ENCODE measurements around the gene FGD5.

FGD5 gene

DNA sequence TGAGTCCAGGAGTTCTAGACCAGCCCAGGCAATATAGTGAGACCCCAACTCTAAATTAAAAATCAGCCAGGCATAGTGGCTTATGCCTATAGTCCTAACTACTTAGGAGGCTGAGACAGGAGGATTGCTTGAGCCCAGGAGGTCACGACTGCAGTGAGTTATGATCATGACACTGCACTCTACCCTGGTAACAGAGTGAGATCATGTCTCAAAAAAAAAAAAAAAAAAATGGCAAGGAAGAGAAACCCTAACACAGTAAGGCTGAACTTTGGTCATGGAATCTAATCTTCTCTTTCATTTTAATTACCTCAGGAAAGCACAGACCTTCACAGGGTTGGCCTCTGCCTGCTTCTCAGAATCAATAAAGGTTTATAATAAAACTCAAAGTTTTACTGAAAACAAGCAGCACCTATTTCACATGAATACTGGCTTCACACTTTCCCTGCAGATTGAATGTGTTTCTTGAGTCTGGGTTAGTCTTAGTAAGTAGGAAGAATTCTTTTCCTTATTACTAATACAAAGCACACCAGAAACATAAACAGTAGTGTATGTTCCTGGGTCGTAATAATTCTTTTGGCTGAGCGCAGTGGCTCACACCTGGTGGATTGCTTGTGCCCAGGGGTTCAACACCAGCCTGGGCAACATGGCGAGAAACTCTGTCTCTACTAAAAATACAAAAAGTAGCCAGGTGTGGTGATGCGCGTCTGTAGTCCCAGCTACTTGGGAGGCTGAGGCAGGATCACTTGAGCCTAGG lies 117.0 kb downstream of the FGD5 start:
- Histone ChIP-seq H2AFZ (ENCODE audit: low read length) (no peak overlapping the region), H3K9me3 (replicated peaks in 1 of 2; ENCODE audit: control insufficient read depth in 2 of 2, insufficient read depth in 1 of 2, low read depth in 1 of 2, low read length in 2 of 2) (no peaks in the 10 kb centered on the region), H3K27ac (replicated peaks; ENCODE audit: low read length) (no peak overlapping the region), H3K4me2 (ENCODE audit: insufficient read depth, low read length, poor library complexity, severe bottlenecking) (no peak overlapping the region), H3K27me3 (ENCODE audit: control insufficient read depth in 3 of 3, insufficient read depth in 3 of 3, low read depth in 1 of 3, low read length in 3 of 3) (no peaks in the 10 kb centered on the region), H2BK15ac (ENCODE audit: low read length) (no peak overlapping the region), H3K23ac (ENCODE audit: low read depth, low read length, poor library complexity) (no peak overlapping the region), H3K36me3 (replicated peaks in 1 of 2; ENCODE audit: control insufficient read depth in 2 of 2, insufficient read depth in 2 of 2, low read length in 2 of 2) (no peaks in the 10 kb centered on the region), H4K91ac (ENCODE audit: low read depth, low read length, poor library complexity) (no peak overlapping the region), H3K4ac (ENCODE audit: low read length) (no peak overlapping the region), H2BK120ac (ENCODE audit: low read depth, low read length) (no peak overlapping the region), H2AK5ac (ENCODE audit: low read depth, low read length) (no peak overlapping the region), H3K18ac (ENCODE audit: low read length) (no peak overlapping the region), H4K8ac (ENCODE audit: low read depth, low read length) (no peak overlapping the region), H3K9ac (ENCODE audit: low read depth, low read length, poor library complexity) (no peak overlapping the region), H3K79me1 (ENCODE audit: low read depth, low read length) (no peaks in the 10 kb centered on the region), H3K14ac (ENCODE audit: low read length) (no peak overlapping the region), H3K4me1 (ENCODE audit: control insufficient read depth in 2 of 2, insufficient read depth in 1 of 2, low read depth in 1 of 2, low read length in 2 of 2) (no peaks in the 10 kb centered on the region), H3K4me3 (ENCODE audit: low read length in 2 of 2) (no peak overlapping the region), H2BK12ac (ENCODE audit: low read length) (no peak overlapping the region), H2BK5ac (ENCODE audit: low read length) (no peak overlapping the region)
- no peak for DNase-seq (ENCODE audit: low spot score)
- WGBS, 2 donors (ENCODE audit: extremely low coverage in 2 of 2, insufficient read length in 2 of 2, insufficient replicate concordance in 1 of 2) = no CpG with 5 or more reads among the region's 6 CpGs

DNA sequence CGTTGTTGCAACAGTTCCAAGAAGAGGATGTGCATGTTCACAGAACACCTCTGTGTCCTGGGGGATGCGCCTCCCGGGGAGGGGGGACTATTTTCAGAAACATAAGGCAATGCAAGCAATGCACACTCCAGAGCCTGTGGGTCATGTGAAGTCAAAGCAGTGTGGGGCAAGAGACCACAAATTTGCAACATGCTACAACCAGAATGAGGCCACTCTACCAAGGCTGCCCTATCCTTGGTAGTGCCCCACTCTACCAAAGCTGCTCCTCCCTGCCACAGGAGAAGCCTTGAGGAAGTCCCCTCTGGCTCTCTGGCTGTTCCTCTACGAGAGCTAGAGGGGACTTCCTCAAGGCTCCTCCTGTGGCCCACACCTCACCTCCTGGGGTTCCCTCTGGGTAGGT lies 120.2 kb downstream of the FGD5 start:
- no peak overlapping the region for H4K91ac ChIP-seq (ENCODE audit: low read depth, low read length, poor library complexity)
- H2AK5ac ChIP-seq (ENCODE audit: low read depth, low read length) = no peak overlapping the region
- no peak overlapping the region for H2AFZ ChIP-seq (ENCODE audit: low read length)
- H2BK5ac ChIP-seq (ENCODE audit: low read length) = no peak overlapping the region
- H3K27ac ChIP-seq (replicated peaks; ENCODE audit: low read length) = no peak overlapping the region
- peak overlapping the region in 1 of 2 donors; percentile 46 for H3K4me3 ChIP-seq (ENCODE audit: low read length in 2 of 2)
- no peak for DNase-seq (ENCODE audit: low spot score)
- H3K27me3 ChIP-seq (ENCODE audit: control insufficient read depth in 3 of 3, insufficient read depth in 3 of 3, low read depth in 1 of 3, low read length in 3 of 3) = no peaks in the 10 kb centered on the region
- no peak overlapping the region for H3K18ac ChIP-seq (ENCODE audit: low read length)
- no peaks in the 10 kb centered on the region for H3K4me1 ChIP-seq (ENCODE audit: control insufficient read depth in 2 of 2, insufficient read depth in 1 of 2, low read depth in 1 of 2, low read length in 2 of 2)
- no peak overlapping the region for H3K4me2 ChIP-seq (ENCODE audit: insufficient read depth, low read length, poor library complexity, severe bottlenecking)
- no peak overlapping the region for H3K14ac ChIP-seq (ENCODE audit: low read length)
- H2BK120ac ChIP-seq (ENCODE audit: low read depth, low read length) = no peak overlapping the region
- WGBS, 2 donors (ENCODE audit: extremely low coverage in 2 of 2, insufficient read length in 2 of 2, insufficient replicate concordance in 1 of 2) = no CpG with 5 or more reads among the region's 4 CpGs
- peaks cover 4 to 19% of the 10 kb centered on the region in 2 donors for H3K36me3 ChIP-seq (replicated peaks in 1 of 2; ENCODE audit: control insufficient read depth in 2 of 2, insufficient read depth in 2 of 2, low read length in 2 of 2)
- H4K8ac ChIP-seq (ENCODE audit: low read depth, low read length) = no peak overlapping the region
- no peak overlapping the region for H3K23ac ChIP-seq (ENCODE audit: low read depth, low read length, poor library complexity)
- H2BK12ac ChIP-seq (ENCODE audit: low read length) = no peak overlapping the region
- no peaks in the 10 kb centered on the region for H3K9me3 ChIP-seq (replicated peaks in 1 of 2; ENCODE audit: control insufficient read depth in 2 of 2, insufficient read depth in 1 of 2, low read depth in 1 of 2, low read length in 2 of 2)
- H3K79me1 ChIP-seq (ENCODE audit: low read depth, low read length) = no peaks in the 10 kb centered on the region
- H3K4ac ChIP-seq (ENCODE audit: low read length) = no peak overlapping the region
- no peak overlapping the region for H2BK15ac ChIP-seq (ENCODE audit: low read length)
- H3K9ac ChIP-seq (ENCODE audit: low read depth, low read length, poor library complexity) = no peak overlapping the region

DNA sequence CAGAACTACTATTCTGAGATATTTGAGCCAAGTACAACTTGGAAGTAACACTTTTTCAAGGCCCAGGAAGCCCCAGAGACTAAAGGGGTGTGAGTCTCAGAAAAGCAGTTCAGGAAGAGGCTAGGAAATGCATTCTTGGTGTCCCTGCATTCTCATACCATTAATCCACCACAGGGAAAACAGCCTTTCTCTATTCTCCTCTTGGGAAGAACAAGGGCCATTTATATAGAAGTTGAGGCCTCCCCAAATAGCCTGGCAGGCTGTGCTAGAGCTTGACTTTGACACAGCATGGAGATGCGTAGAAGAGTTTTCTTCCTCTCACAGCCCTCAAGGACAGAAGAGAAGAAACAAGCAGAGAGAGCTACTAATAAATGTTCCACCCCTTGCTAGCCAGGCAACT lies 123.1 kb downstream of the FGD5 start:
- Histone ChIP-seq H3K23ac (ENCODE audit: low read depth, low read length, poor library complexity) (no peak overlapping the region), H3K4me2 (ENCODE audit: insufficient read depth, low read length, poor library complexity, severe bottlenecking) (no peak overlapping the region), H3K27me3 (ENCODE audit: control insufficient read depth in 3 of 3, insufficient read depth in 3 of 3, low read depth in 1 of 3, low read length in 3 of 3) (no peaks in the 10 kb centered on the region), H3K9ac (ENCODE audit: low read depth, low read length, poor library complexity) (no peak overlapping the region), H3K18ac (ENCODE audit: low read length) (no peak overlapping the region), H3K4me3 (ENCODE audit: low read length in 2 of 2) (no peak overlapping the region), H2BK12ac (ENCODE audit: low read length) (no peak overlapping the region), H4K91ac (ENCODE audit: low read depth, low read length, poor library complexity) (no peak overlapping the region), H3K79me1 (ENCODE audit: low read depth, low read length) (no peaks in the 10 kb centered on the region), H2BK120ac (ENCODE audit: low read depth, low read length) (no peak overlapping the region), H4K8ac (ENCODE audit: low read depth, low read length) (no peak overlapping the region), H3K36me3 (replicated peaks in 1 of 2; ENCODE audit: control insufficient read depth in 2 of 2, insufficient read depth in 2 of 2, low read length in 2 of 2) (peaks cover 10 to 42% of the 10 kb centered on the region in 2 donors), H3K27ac (replicated peaks; ENCODE audit: low read length) (no peak overlapping the region), H3K14ac (ENCODE audit: low read length) (no peak overlapping the region), H3K4ac (ENCODE audit: low read length) (no peak overlapping the region), H2AK5ac (ENCODE audit: low read depth, low read length) (no peak overlapping the region), H2AFZ (ENCODE audit: low read length) (no peak overlapping the region), H2BK5ac (ENCODE audit: low read length) (no peak overlapping the region), H3K4me1 (ENCODE audit: control insufficient read depth in 2 of 2, insufficient read depth in 1 of 2, low read depth in 1 of 2, low read length in 2 of 2) (peaks cover 2% of the 10 kb centered on the region in 2 donors), H3K9me3 (replicated peaks in 1 of 2; ENCODE audit: control insufficient read depth in 2 of 2, insufficient read depth in 1 of 2, low read depth in 1 of 2, low read length in 2 of 2) (no peaks in the 10 kb centered on the region), H2BK15ac (ENCODE audit: low read length) (no peak overlapping the region)
- no CpG with 5 or more reads among the region's 1 CpG for WGBS, 2 donors (ENCODE audit: extremely low coverage in 2 of 2, insufficient read length in 2 of 2, insufficient replicate concordance in 1 of 2)
- no peak for DNase-seq (ENCODE audit: low spot score)

DNA sequence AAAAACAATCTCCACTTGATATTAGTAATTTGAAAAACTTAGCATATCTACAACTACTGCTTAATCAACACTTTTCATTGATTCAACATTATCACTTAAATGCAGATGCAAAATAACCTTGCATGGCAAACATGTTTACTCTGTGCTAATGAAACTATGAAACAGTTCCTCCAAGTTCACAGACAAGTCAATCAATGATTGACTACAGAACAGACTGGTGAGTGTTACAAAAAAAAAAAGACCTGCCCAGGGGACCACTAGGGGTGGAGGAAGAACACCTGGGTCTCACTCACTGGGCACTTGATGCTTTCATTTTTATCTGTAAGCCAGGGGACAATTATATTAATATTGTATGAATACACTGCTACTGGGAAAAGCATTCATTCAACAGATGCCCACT lies 124.3 kb downstream of the FGD5 start:
- Histone ChIP-seq H3K9me3 (replicated peaks in 1 of 2; ENCODE audit: control insufficient read depth in 2 of 2, insufficient read depth in 1 of 2, low read depth in 1 of 2, low read length in 2 of 2) (no peaks in the 10 kb centered on the region), H3K14ac (ENCODE audit: low read length) (no peak overlapping the region), H2AK5ac (ENCODE audit: low read depth, low read length) (no peak overlapping the region), H2BK12ac (ENCODE audit: low read length) (no peak overlapping the region), H3K23ac (ENCODE audit: low read depth, low read length, poor library complexity) (no peak overlapping the region), H3K4me2 (ENCODE audit: insufficient read depth, low read length, poor library complexity, severe bottlenecking) (no peak overlapping the region), H3K27ac (replicated peaks; ENCODE audit: low read length) (no peak overlapping the region), H4K8ac (ENCODE audit: low read depth, low read length) (no peak overlapping the region), H3K4me3 (ENCODE audit: low read length in 2 of 2) (no peak overlapping the region), H2BK5ac (ENCODE audit: low read length) (no peak overlapping the region), H3K18ac (ENCODE audit: low read length) (no peak overlapping the region), H3K27me3 (ENCODE audit: control insufficient read depth in 3 of 3, insufficient read depth in 3 of 3, low read depth in 1 of 3, low read length in 3 of 3) (no peaks in the 10 kb centered on the region), H3K79me1 (ENCODE audit: low read depth, low read length) (peaks cover 2% of the 10 kb centered on the region), H3K9ac (ENCODE audit: low read depth, low read length, poor library complexity) (no peak overlapping the region), H2AFZ (ENCODE audit: low read length) (no peak overlapping the region), H4K91ac (ENCODE audit: low read depth, low read length, poor library complexity) (no peak overlapping the region), H2BK120ac (ENCODE audit: low read depth, low read length) (no peak overlapping the region), H2BK15ac (ENCODE audit: low read length) (no peak overlapping the region), H3K4ac (ENCODE audit: low read length) (no peak overlapping the region), H3K4me1 (ENCODE audit: control insufficient read depth in 2 of 2, insufficient read depth in 1 of 2, low read depth in 1 of 2, low read length in 2 of 2) (peaks cover 2% of the 10 kb centered on the region in 2 donors), H3K36me3 (replicated peaks in 1 of 2; ENCODE audit: control insufficient read depth in 2 of 2, insufficient read depth in 2 of 2, low read length in 2 of 2) (peaks cover 10 to 42% of the 10 kb centered on the region in 2 donors)
- DNase-seq (ENCODE audit: low spot score) = no peak

All from neuronal stem cell (in vitro differentiated cells).